ENCODE measurements around the gene UNC5A. TPM values are rescaled to one million over a fixed set of nuclear protein-coding genes. Genes with fewer than 3 reads are reported as not detected.

The UNC5A gene
- total RNA-seq, 1 experiment from 2014 or later, result 0.07 TPM

GRCh38 chr5:176906796-176907195, 96.4 kb downstream of the UNC5A start:
- Histone ChIP-seq H3K9ac (ENCODE audit: low read length) (no peak overlapping the region), H3K4me2 (ENCODE audit: low read length) (no peak overlapping the region), H3F3A (ENCODE audit: low read length, unreplicated experiment) (no peaks in the 10 kb centered on the region), H3K27ac (ENCODE audit: low read length) (no peak overlapping the region), H3K4me3 (ENCODE audit: low read length) (no peak overlapping the region), H3K36me3 (ENCODE audit: low read depth, low read length) (peaks cover 57% of the 10 kb centered on the region), H4K20me1 (ENCODE audit: low read length) (no peaks in the 10 kb centered on the region), H3K9me2 (replicated peaks; ENCODE audit: low read length) (no peaks in the 10 kb centered on the region), H3K27me3 (ENCODE audit: low read length) (no peaks in the 10 kb centered on the region), H2AFZ (ENCODE audit: low read length) (no peak overlapping the region), H3K79me2 (ENCODE audit: low read length) (no peaks in the 10 kb centered on the region), H3K4me1 (ENCODE audit: insufficient read depth, low read length) (no peaks in the 10 kb centered on the region), H3K9me3 (ENCODE audit: low read length) (no peaks in the 10 kb centered on the region)
- intact Hi-C loops (cut with micrococcal nuclease), result no loop called here
- TF ChIP-seq EZH2 (IDR thresholded peaks at IDR 0.05; ENCODE audit: low read length, unreplicated experiment) (no peak), CTCF (conservative IDR thresholded peaks at IDR 0.05; ENCODE audit: low read depth, low read length) (no peak), EZH2phosphoT487 (IDR thresholded peaks at IDR 0.05; ENCODE audit: borderline replicate concordance, low read length) (no peak)
- ChIA-PET POLR2A (ENCODE audit: unreplicated experiment) (no interaction called here), CTCF (no interaction called here)
- no peak for DNase-seq
- no TSS peak for BruUV-seq (replicated peaks)
- ATAC-seq, result no peak

GRCh38 chr5:176908675-176909368, 98.5 kb downstream of the UNC5A start:
- ChIA-PET CTCF (no interaction called here), POLR2A (ENCODE audit: unreplicated experiment) (no interaction called here)
- TF ChIP-seq CTCF (conservative IDR thresholded peaks at IDR 0.05; ENCODE audit: low read depth, low read length), result no peak
- no peak for TF ChIP-seq EZH2 (IDR thresholded peaks at IDR 0.05; ENCODE audit: low read length, unreplicated experiment)
- no peak for TF ChIP-seq EZH2phosphoT487 (IDR thresholded peaks at IDR 0.05; ENCODE audit: borderline replicate concordance, low read length)
- intact Hi-C loops (cut with micrococcal nuclease), result no loop called here
- Histone ChIP-seq H3K9me3 (ENCODE audit: low read length) (no peaks in the 10 kb centered on the region), H3F3A (ENCODE audit: low read length, unreplicated experiment) (no peaks in the 10 kb centered on the region), H3K27ac (ENCODE audit: low read length) (no peak overlapping the region), H3K27me3 (ENCODE audit: low read length) (no peaks in the 10 kb centered on the region), H3K4me2 (ENCODE audit: low read length) (no peak overlapping the region), H4K20me1 (ENCODE audit: low read length) (0 out of 2 replicates have a peak, but pooled peaks cover 1% of the 10 kb centered on the region), H3K4me3 (ENCODE audit: low read length) (no peak overlapping the region), H3K36me3 (ENCODE audit: low read depth, low read length) (peaks cover 46% of the 10 kb centered on the region), H3K9ac (ENCODE audit: low read length) (no peak overlapping the region), H3K79me2 (ENCODE audit: low read length) (no peaks in the 10 kb centered on the region), H3K4me1 (ENCODE audit: insufficient read depth, low read length) (no peaks in the 10 kb centered on the region), H3K9me2 (replicated peaks; ENCODE audit: low read length) (no peaks in the 10 kb centered on the region), H2AFZ (ENCODE audit: low read length) (no peak overlapping the region)
- no TSS peak for BruUV-seq (replicated peaks)
- DNase-seq (no peak), ATAC-seq (no peak)

- DNase-seq (no peak), ATAC-seq (no peak)
- no TSS peak for BruUV-seq (replicated peaks)
- Histone ChIP-seq H3K9me3 (ENCODE audit: low read length) (no peaks in the 10 kb centered on the region), H3K27ac (ENCODE audit: low read length) (no peak overlapping the region), H3K4me2 (ENCODE audit: low read length) (no peak overlapping the region), H3K4me3 (ENCODE audit: low read length) (no peak overlapping the region), H3F3A (ENCODE audit: low read length, unreplicated experiment) (no peaks in the 10 kb centered on the region), H3K27me3 (ENCODE audit: low read length) (no peaks in the 10 kb centered on the region), H3K9ac (ENCODE audit: low read length) (no peak overlapping the region), H3K79me2 (ENCODE audit: low read length) (no peaks in the 10 kb centered on the region), H3K4me1 (ENCODE audit: insufficient read depth, low read length) (no peaks in the 10 kb centered on the region), H3K36me3 (ENCODE audit: low read depth, low read length) (peaks cover 15% of the 10 kb centered on the region; the same call in 1 of the 2 replicates), H2AFZ (ENCODE audit: low read length) (no peak overlapping the region), H4K20me1 (ENCODE audit: low read length) (0 out of 2 replicates have a peak, but pooled peaks cover 8% of the 10 kb centered on the region), H3K9me2 (replicated peaks; ENCODE audit: low read length) (no peaks in the 10 kb centered on the region)
- intact Hi-C loops (cut with micrococcal nuclease), result no loop called here
- TF ChIP-seq EZH2 (IDR thresholded peaks at IDR 0.05; ENCODE audit: low read length, unreplicated experiment) (no peak), EZH2phosphoT487 (IDR thresholded peaks at IDR 0.05; ENCODE audit: borderline replicate concordance, low read length) (no peak), CTCF (conservative IDR thresholded peaks at IDR 0.05; ENCODE audit: low read depth, low read length) (no peak)
- ChIA-PET CTCF (no interaction called here), POLR2A (ENCODE audit: unreplicated experiment) (no interaction called here)
These were observed 101.8 kb downstream of the UNC5A start for GRCh38 chr5:176912115-176912514.

All from PC-3 (cell line).